Ascending aorta (tissue), 2 donors: Measurements from ENCODE around the gene CAMSAP2. TPM values are rescaled to one million over a fixed set of nuclear protein-coding genes. Genes with fewer than 3 reads are reported as not detected.
A peak's percentile ranks its signal among the peaks of the same experiment; 100 is the strongest.

Experiments used
- DNase-seq, 2 donors: peaks; one replicate each; pipeline ENCODE4 v3.0.0-alpha.2; 2019; ENCODE audit warnings: low spot score in 2 of 2
- H3K27ac ChIP-seq, 2 donors: fragments of 200-600 bp; sonication (generic); one replicate each; pipeline ENCODE4 v1.5.1; 2016 to 2017; ENCODE audit warnings: mild to moderate bottlenecking in 1 of 2
- H3K27me3 ChIP-seq: fragments of 200-600 bp; sonication (generic); one replicate; pipeline ENCODE4 v1.5.1; 2017
- H3K36me3 ChIP-seq, 2 donors: fragments of 200-600 bp; sonication (generic); one replicate each; pipeline ENCODE4 v1.5.1; 2016
- H3K4me1 ChIP-seq, 2 donors: fragments of 200-600 bp; sonication (generic); one replicate each; pipeline ENCODE4 v1.5.1; 2016 to 2017; ENCODE audit warnings: mild to moderate bottlenecking in 1 of 2
- H3K4me3 ChIP-seq, 2 donors: fragments of 200-600 bp; sonication (generic); one replicate each; pipeline ENCODE4 v1.5.1; 2016 to 2017; ENCODE audit warnings: mild to moderate bottlenecking in 1 of 2
- H3K9me3 ChIP-seq, 2 donors: fragments of 200-600 bp; sonication (generic); one replicate each; pipeline ENCODE4 v1.5.1; 2016
- intact Hi-C: fragments of 100-400 bp; cut with DNase I; formaldehyde crosslinking; loops from one replicate; pipeline ENCODE4 v1.15.1; 2023
- total RNA-seq: library from RNA; depleted of rRNA; stranded (reverse); fragments of >200 nt; gene quantifications from one replicate; pipeline ENCODE4 v1.1.0, GENCODE V29; 2016
- TF ChIP-seq, protein P1 (sequence below), 3 experiments: fragments of 200-600 bp in 2 of 3; fragments of 450-650 bp in 1 of 3; sonication (generic) in 2 of 3; IDR thresholded peaks; one replicate each; pipeline ENCODE4 v1.5.1; 2016 to 2019; ENCODE audit warnings: antibody characterized with exemption in 3 of 3, mild to moderate bottlenecking in 1 of 3, moderate library complexity in 1 of 3

The CAMSAP2 gene
- total RNA-seq, 1 donor from 2014 or later: 22.4 TPM

DNA sequence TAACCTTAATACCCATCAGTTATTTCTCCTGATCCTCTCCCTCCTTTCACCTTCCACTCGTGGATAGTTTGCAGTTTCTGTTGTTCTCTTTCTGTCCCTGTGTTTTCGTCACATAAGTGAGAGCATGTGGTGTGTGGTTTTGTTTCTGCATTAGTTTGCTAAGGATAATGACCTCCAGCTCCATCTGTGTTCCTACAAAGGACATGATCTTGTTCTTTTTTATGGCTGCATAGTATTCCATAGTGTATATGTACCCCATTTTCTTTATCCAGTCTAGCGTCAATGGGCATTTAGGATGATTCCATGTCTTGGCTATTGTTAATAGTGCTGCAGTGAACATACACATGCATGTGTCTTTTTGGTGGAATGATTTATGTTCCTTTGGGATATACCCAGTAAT lies 97.5 kb downstream of the CAMSAP2 start:
- Histone ChIP-seq H3K36me3 (peaks cover 0 to 11% of the 10 kb centered on the region in 2 donors), H3K27me3 (no peaks in the 10 kb centered on the region), H3K4me1 (no peaks in the 10 kb centered on the region), H3K27ac (no peak overlapping the region), H3K9me3 (peaks cover 0 to 10% of the 10 kb centered on the region in 2 donors), H3K4me3 (no peak overlapping the region)
- TF ChIP-seq, protein P1, sequence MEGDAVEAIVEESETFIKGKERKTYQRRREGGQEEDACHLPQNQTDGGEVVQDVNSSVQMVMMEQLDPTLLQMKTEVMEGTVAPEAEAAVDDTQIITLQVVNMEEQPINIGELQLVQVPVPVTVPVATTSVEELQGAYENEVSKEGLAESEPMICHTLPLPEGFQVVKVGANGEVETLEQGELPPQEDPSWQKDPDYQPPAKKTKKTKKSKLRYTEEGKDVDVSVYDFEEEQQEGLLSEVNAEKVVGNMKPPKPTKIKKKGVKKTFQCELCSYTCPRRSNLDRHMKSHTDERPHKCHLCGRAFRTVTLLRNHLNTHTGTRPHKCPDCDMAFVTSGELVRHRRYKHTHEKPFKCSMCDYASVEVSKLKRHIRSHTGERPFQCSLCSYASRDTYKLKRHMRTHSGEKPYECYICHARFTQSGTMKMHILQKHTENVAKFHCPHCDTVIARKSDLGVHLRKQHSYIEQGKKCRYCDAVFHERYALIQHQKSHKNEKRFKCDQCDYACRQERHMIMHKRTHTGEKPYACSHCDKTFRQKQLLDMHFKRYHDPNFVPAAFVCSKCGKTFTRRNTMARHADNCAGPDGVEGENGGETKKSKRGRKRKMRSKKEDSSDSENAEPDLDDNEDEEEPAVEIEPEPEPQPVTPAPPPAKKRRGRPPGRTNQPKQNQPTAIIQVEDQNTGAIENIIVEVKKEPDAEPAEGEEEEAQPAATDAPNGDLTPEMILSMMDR (IDR thresholded peaks at IDR 0.05): no peak
- DNase-seq: no peak
- intact Hi-C loops: no loop called here

DNA sequence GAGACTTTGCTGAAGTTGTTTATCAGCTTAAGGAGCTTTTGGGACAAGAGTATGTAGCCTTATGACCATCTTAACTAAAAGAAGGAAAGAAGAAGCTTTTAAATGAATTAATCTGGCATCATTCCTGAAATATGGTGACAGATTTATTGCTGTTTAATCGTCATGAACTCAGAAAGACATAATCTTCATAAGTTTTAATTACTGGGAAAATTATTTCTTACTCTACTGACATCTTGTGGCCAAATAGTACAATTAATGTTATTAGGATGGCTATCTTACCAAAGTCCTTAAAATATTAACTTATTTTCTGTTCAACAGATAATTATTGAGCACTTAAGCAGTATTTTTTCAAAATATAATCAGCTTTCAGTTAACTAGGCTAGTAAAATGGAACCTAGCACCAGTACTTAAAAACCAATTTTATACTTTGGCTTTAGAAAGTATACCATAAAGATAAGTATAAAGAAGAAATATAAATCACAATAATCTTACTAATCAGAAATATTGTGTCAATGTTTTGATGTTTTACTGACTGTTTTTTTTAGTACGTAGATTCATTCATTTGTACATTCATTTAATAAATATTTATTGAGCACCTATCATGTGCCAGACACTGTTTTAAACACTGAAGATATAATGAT lies 99.4 kb downstream of the CAMSAP2 start:
- TF ChIP-seq, protein P1 (IDR thresholded peaks at IDR 0.05): peak in 2 of 3 experiments; percentile 29 to 40
- intact Hi-C loops: no loop called here
- H3K36me3 ChIP-seq: peaks cover 7 to 11% of the 10 kb centered on the region in 2 donors
- H3K4me1 ChIP-seq: no peaks in the 10 kb centered on the region
- H3K27me3 ChIP-seq: no peaks in the 10 kb centered on the region
- no peak overlapping the region for H3K4me3 ChIP-seq
- no peak overlapping the region for H3K27ac ChIP-seq
- DNase-seq: no peak
- peaks cover 0 to 10% of the 10 kb centered on the region in 2 donors for H3K9me3 ChIP-seq

DNA sequence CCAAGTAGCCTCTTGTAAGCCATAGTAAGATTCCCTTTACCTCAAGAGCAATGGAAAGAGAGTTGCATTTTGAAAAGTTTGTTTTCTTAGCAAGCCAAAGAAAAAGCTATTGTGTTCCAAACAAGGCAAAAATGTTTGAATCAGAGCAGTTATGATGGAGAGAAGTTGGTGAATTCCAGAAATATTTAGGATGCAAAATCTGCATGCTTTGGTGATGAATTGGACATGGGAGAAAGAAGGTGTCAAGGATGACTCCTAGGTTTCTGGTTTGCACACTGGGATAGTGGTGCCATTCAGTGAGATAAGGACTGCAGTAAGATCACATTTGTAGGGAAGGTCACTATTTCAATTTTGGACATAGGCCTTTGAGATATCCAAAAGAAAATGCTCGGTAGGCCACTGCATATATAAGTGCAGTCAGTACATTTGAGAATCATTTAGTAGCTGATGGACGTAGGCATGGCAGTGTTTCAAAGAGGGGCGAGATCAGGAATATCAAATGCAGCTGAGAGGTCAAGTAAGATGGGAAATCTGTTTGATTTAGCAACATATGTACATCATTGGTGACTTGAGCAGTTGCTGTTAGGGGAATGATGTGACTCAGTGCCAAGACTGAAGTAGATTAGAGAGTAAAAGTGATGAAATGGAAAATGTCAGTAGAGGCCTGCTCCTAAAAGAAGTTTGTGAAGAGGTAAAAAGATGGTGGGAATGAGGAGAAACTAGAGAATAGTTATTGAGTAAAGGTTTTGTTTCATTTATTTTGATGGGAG lies 100.2 kb downstream of the CAMSAP2 start:
- Histone ChIP-seq H3K27me3 (no peaks in the 10 kb centered on the region), H3K36me3 (peaks cover 7 to 14% of the 10 kb centered on the region in 2 donors), H3K4me1 (no peaks in the 10 kb centered on the region), H3K27ac (no peak overlapping the region), H3K9me3 (peaks cover 0 to 10% of the 10 kb centered on the region in 2 donors), H3K4me3 (no peak overlapping the region)
- intact Hi-C loops: no loop called here
- no peak for DNase-seq
- TF ChIP-seq, protein P1 (IDR thresholded peaks at IDR 0.05): no peak

DNA sequence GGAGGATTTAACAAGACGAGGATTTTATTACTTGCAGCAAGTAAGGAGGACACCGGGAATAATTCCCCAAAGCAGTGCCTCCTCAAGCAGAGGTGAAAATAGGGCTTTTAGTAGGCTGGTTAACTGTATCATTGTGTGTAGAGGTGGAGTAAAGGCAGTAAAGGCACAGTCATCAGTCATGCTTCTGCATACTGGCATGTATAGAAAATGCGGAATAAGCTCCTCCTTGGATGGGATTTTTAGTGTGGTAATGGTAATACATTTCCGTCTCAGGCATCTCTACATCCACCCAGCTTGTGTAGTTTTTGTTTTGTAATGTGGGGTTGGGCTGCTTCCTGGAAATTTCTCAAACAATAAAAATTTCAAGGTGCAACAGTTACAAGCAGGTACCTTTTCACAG lies 106.7 kb downstream of the CAMSAP2 start:
- Histone ChIP-seq H3K27me3 (no peaks in the 10 kb centered on the region), H3K4me1 (no peaks in the 10 kb centered on the region), H3K36me3 (peaks cover 34 to 47% of the 10 kb centered on the region in 2 donors), H3K9me3 (no peaks in the 10 kb centered on the region), H3K27ac (no peak overlapping the region), H3K4me3 (no peak overlapping the region)
- intact Hi-C loops: no loop called here
- no peak for DNase-seq
- TF ChIP-seq, protein P1 (IDR thresholded peaks at IDR 0.05): no peak

DNA sequence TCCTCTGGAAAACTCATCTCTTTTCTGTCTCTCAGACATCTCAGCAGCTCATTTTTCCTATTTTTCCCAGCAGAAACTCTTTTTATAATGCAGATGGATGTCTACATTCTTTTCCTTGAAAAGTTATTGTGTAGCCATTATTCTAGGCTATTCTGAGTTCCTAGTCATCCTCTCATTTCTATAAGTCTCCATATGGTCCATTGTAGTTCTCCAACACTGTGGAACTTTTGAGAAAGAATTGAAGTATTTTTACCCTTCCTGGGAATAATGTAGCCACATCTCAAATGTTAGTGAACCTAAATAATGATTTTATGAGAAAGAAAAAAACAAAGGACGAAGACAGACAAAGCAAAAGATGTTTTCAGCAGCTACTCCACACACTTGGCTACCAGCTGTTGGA lies 107.7 kb downstream of the CAMSAP2 start:
- TF ChIP-seq, protein P1 (IDR thresholded peaks at IDR 0.05): no peak
- DNase-seq: no peak
- H3K36me3 ChIP-seq: peaks cover 39 to 51% of the 10 kb centered on the region in 2 donors
- H3K27ac ChIP-seq: no peak overlapping the region
- intact Hi-C loops: no loop called here
- H3K4me3 ChIP-seq: no peak overlapping the region
- H3K27me3 ChIP-seq: no peaks in the 10 kb centered on the region
- no peaks in the 10 kb centered on the region for H3K9me3 ChIP-seq
- no peaks in the 10 kb centered on the region for H3K4me1 ChIP-seq
